T-cell (primary cell): Measurements from ENCODE around the gene EPB41L4B. TPM values are rescaled to one million over a fixed set of nuclear protein-coding genes. Genes with fewer than 3 reads are reported as not detected.

Source experiments
- ATAC-seq, 4 experiments: fragments of 200-7000 bp in 3 of 4; fragments of 150-1000 bp in 1 of 4; cut with Tn5 transposase; replicated peaks in 1 of 4; 1 replicate in 3 of 4; 2 replicates in 1 of 4; pipeline ENCODE4 v1.10.0; 2021; ENCODE audit warnings: moderate library complexity in 3 of 4, mild to moderate bottlenecking in 2 of 4, moderate number of reproducible peaks in 1 of 4
- CTCF ChIA-PET, 2 donors: fragments of 300-600 bp; sonication (Branson Sonifier 250); formaldehyde crosslinking; loops; one replicate each; lab custom pipeline; 2022; ENCODE audit warnings: antibody characterized with exemption in 2 of 2; lab: Charles Lee
- POLR2A ChIA-PET, 2 donors: fragments of 300-600 bp; sonication (Branson Sonifier 250); formaldehyde crosslinking; loops; one replicate each; lab custom pipeline; 2022; ENCODE audit warnings: antibody characterized with exemption in 2 of 2; lab: Charles Lee
- DNase-seq, 35 experiments: peaks; one replicate each; pipeline versions ENCODE4 v3.0.0 to v3.0.0-alpha.2; 2013 to 2023
- H3K27ac ChIP-seq: one replicate; pipeline ENCODE4 v1.5.1; 2013; ENCODE audit warnings: low read length
- H3K27me3 ChIP-seq, 2 experiments: replicated peaks in 1 of 2; 1 replicate in 1 of 2; 2 replicates in 1 of 2; pipeline versions ENCODE4 v1.6.1 to v1.7.0; 2013; ENCODE audit warnings: low read length in 1 of 2, mixed read lengths in 1 of 2; ENCODE audit not compliant: control insufficient read depth in 2 of 2, insufficient read depth in 2 of 2; ENCODE audit errors: extremely low read depth in 1 of 2
- H3K36me3 ChIP-seq, 2 donors: 1 replicate in 1 of 2; 2 replicates in 1 of 2; pipeline versions ENCODE4 v1.6.1 to v1.7.0; 2013; ENCODE audit warnings: low read length in 1 of 2; ENCODE audit not compliant: control insufficient read depth in 2 of 2, insufficient read depth in 1 of 2; ENCODE audit errors: extremely low read depth in 1 of 2
- H3K4me1 ChIP-seq, 2 experiments: 1 replicate in 1 of 2; 2 replicates in 1 of 2; pipeline versions ENCODE4 v1.6.1 to v1.7.0; 2013; ENCODE audit warnings: low read length in 2 of 2, mixed read lengths in 1 of 2; ENCODE audit not compliant: insufficient read depth in 2 of 2, control insufficient read depth in 1 of 2; ENCODE audit errors: extremely low read depth in 1 of 2
- H3K4me3 ChIP-seq, 2 donors: 1 replicate in 1 of 2; 2 replicates in 1 of 2; pipeline versions ENCODE4 v1.5.1 to v1.7.0; 2013; ENCODE audit warnings: mild to moderate bottlenecking in 2 of 2, low read length in 1 of 2, moderate library complexity in 1 of 2; ENCODE audit not compliant: control insufficient read depth in 1 of 2; ENCODE audit errors: extremely low read depth in 1 of 2
- H3K9me3 ChIP-seq: 2 replicates; pipeline ENCODE4 v1.7.0; 2013
- H3K27ac Mint-ChIP-seq, 2 donors: one replicate each; pipeline ENCODE4 v1.8.0; 2020 to 2021; ENCODE audit warnings: mild to moderate bottlenecking in 2 of 2, mixed read lengths in 2 of 2
- H3K27me3 Mint-ChIP-seq, 2 donors: one replicate each; pipeline ENCODE4 v1.8.0; 2021 to 2022; ENCODE audit warnings: mixed read lengths in 2 of 2
- H3K36me3 Mint-ChIP-seq: one replicate; pipeline ENCODE4 v1.8.0; 2021; ENCODE audit warnings: mixed read lengths
- H3K4me1 Mint-ChIP-seq, 3 donors: one replicate each; pipeline ENCODE4 v1.8.0; 2020 to 2022; ENCODE audit warnings: mixed read lengths in 3 of 3, mild to moderate bottlenecking in 1 of 3
- H3K4me3 Mint-ChIP-seq, 3 donors: one replicate each; pipeline ENCODE4 v1.8.0; 2020 to 2022; ENCODE audit warnings: mild to moderate bottlenecking in 3 of 3, mixed read lengths in 3 of 3, moderate library complexity in 3 of 3
- H3K9me3 Mint-ChIP-seq, 3 donors: one replicate each; pipeline ENCODE4 v1.8.0; 2020 to 2022; ENCODE audit warnings: mixed read lengths in 3 of 3
- WGBS: methylation state at CpG from one replicate; pipeline ENCODE4 v1.1.5; 2013; ENCODE audit warnings: missing lambda C conversion rate; ENCODE audit not compliant: insufficient coverage; 5-methylcytosine and 5-hydroxymethylcytosine counted together
- total RNA-seq, 35 experiments: library from RNA in 6 of 35; stranded (reverse) in 6 of 35; fragments of 120-200 nt in 1 of 35; gene quantifications; one replicate each; pipeline versions ENCODE4 v1.2.1 to v1.2.4 and lab custom pipeline; 2013 to 2026

Gene EPB41L4B
- total RNA-seq, 5 donors from 2014 or later (not counting 1 experiment from before 2014, with no cell fraction given): 0.16 to 0.26 (median 0.16) TPM; not detected in 2

- WGBS: 81% methylated on average over 8 of the region's 9 CpGs
- ChIA-PET POLR2A (no interaction called here), CTCF (no interaction called here)
- peaks cover 12 to 18% (median 13%) of the 10 kb centered on the region in 3 donors for H3K4me1 Mint-ChIP-seq
- Histone ChIP-seq H3K9me3 (no peaks in the 10 kb centered on the region), H3K27ac (no peak overlapping the region), H3K27me3 (peaks cover 0 to 10% of the 10 kb centered on the region in 2 experiments), H3K36me3 (no peaks in the 10 kb centered on the region), H3K4me1 (peaks cover 6 to 13% of the 10 kb centered on the region in 2 experiments), H3K4me3 (no peak overlapping the region)
- no peak overlapping the region for H3K4me3 Mint-ChIP-seq
- H3K36me3 Mint-ChIP-seq: no peaks in the 10 kb centered on the region
- ATAC-seq (no peak), DNase-seq (no peak)
- no peaks in the 10 kb centered on the region for H3K27me3 Mint-ChIP-seq
- H3K27ac Mint-ChIP-seq: no peak overlapping the region
- H3K9me3 Mint-ChIP-seq: no peaks in the 10 kb centered on the region
Observed at GRCh38 chr9:109179801-109180523, 140.9 kb downstream of the EPB41L4B start.

- H3K36me3 ChIP-seq: no peaks in the 10 kb centered on the region
- WGBS: no CpG with 5 or more reads among the region's 2 CpGs
- peaks cover 11 to 17% (median 12%) of the 10 kb centered on the region in 3 donors for H3K4me1 Mint-ChIP-seq
- peaks cover 0 to 7% of the 10 kb centered on the region in 2 experiments for H3K27me3 ChIP-seq
- no peaks in the 10 kb centered on the region for H3K9me3 Mint-ChIP-seq
- DNase-seq (no peak), ATAC-seq (no peak)
- CTCF ChIA-PET: no interaction called here
- H3K27ac Mint-ChIP-seq: no peak overlapping the region
- no peak overlapping the region for H3K27ac ChIP-seq
- H3K36me3 Mint-ChIP-seq: no peaks in the 10 kb centered on the region
- no peak overlapping the region for H3K4me3 ChIP-seq
- POLR2A ChIA-PET: no interaction called here
- H3K27me3 Mint-ChIP-seq: peaks cover 2 to 5% of the 10 kb centered on the region in 2 donors
- H3K9me3 ChIP-seq: no peaks in the 10 kb centered on the region
- no peak overlapping the region for H3K4me3 Mint-ChIP-seq
- peaks cover 6 to 13% of the 10 kb centered on the region in 2 experiments for H3K4me1 ChIP-seq
Observed at GRCh38 chr9:109176963-109177362, 143.9 kb downstream of the EPB41L4B start.

- DNase-seq: no peak
- no peak overlapping the region for H3K27ac Mint-ChIP-seq
- no peaks in the 10 kb centered on the region for H3K9me3 ChIP-seq
- H3K4me3 Mint-ChIP-seq: no peak overlapping the region
- POLR2A ChIA-PET: no interaction called here
- no peaks in the 10 kb centered on the region for H3K36me3 ChIP-seq
- H3K4me1 Mint-ChIP-seq: peaks cover 8 to 12% (median 9%) of the 10 kb centered on the region in 3 donors
- ATAC-seq: no peak
- H3K27me3 ChIP-seq: peaks cover 0 to 7% of the 10 kb centered on the region in 2 experiments
- H3K9me3 Mint-ChIP-seq: no peaks in the 10 kb centered on the region
- H3K4me1 ChIP-seq: peaks cover 4 to 12% of the 10 kb centered on the region in 2 experiments
- peaks cover 6 to 7% of the 10 kb centered on the region in 2 donors for H3K27me3 Mint-ChIP-seq
- 80% methylated on average over 1 of the region's 8 CpGs for WGBS
- no peak overlapping the region for H3K27ac ChIP-seq
- no peaks in the 10 kb centered on the region for H3K36me3 Mint-ChIP-seq
- CTCF ChIA-PET: no interaction called here
- no peak overlapping the region for H3K4me3 ChIP-seq
Observed at GRCh38 chr9:109176386-109176785, 144.5 kb downstream of the EPB41L4B start.

- POLR2A ChIA-PET: no interaction called here
- no peaks in the 10 kb centered on the region for H3K36me3 ChIP-seq
- peaks cover 32 to 33% of the 10 kb centered on the region in 2 donors for H3K27me3 Mint-ChIP-seq
- no peaks in the 10 kb centered on the region for H3K36me3 Mint-ChIP-seq
- H3K4me3 Mint-ChIP-seq: no peak overlapping the region
- no peaks in the 10 kb centered on the region for H3K9me3 Mint-ChIP-seq
- no peaks in the 10 kb centered on the region for H3K9me3 ChIP-seq
- DNase-seq (no peak), ATAC-seq (no peak)
- H3K27ac Mint-ChIP-seq: no peak overlapping the region
- no peak overlapping the region for H3K4me3 ChIP-seq
- H3K27ac ChIP-seq: no peak overlapping the region
- H3K4me1 Mint-ChIP-seq: no peaks in the 10 kb centered on the region
- CTCF ChIA-PET: no interaction called here
- H3K27me3 ChIP-seq: peaks cover 0 to 7% of the 10 kb centered on the region in 2 experiments
- H3K4me1 ChIP-seq: no peaks in the 10 kb centered on the region
- WGBS: no CpG with 5 or more reads among the region's 1 CpG
Observed at GRCh38 chr9:109172935-109173334, 147.9 kb downstream of the EPB41L4B start.

GRCh38 chr9:109171926-109172325 lies 148.9 kb downstream of the EPB41L4B start:
- Histone ChIP-seq H3K4me3 (no peak overlapping the region), H3K27me3 (peaks cover 0 to 15% of the 10 kb centered on the region in 2 experiments), H3K9me3 (no peaks in the 10 kb centered on the region), H3K36me3 (no peaks in the 10 kb centered on the region), H3K4me1 (peaks cover 0 to 2% of the 10 kb centered on the region in 2 experiments), H3K27ac (no peak overlapping the region)
- H3K27ac Mint-ChIP-seq: no peak overlapping the region
- H3K4me1 Mint-ChIP-seq: peaks cover 2 to 5% (median 4%) of the 10 kb centered on the region in 3 donors
- no peak overlapping the region for H3K4me3 Mint-ChIP-seq
- H3K27me3 Mint-ChIP-seq: peaks cover 36 to 41% of the 10 kb centered on the region in 2 donors
- 52% methylated on average over 3 of the region's 3 CpGs for WGBS
- ATAC-seq (no peak), DNase-seq (no peak)
- no peaks in the 10 kb centered on the region for H3K9me3 Mint-ChIP-seq
- ChIA-PET POLR2A (no interaction called here), CTCF (no interaction called here)
- H3K36me3 Mint-ChIP-seq: no peaks in the 10 kb centered on the region

GRCh38 chr9:109168170-109168569 lies 152.7 kb downstream of the EPB41L4B start:
- Histone ChIP-seq H3K4me1 (peaks cover 0 to 2% of the 10 kb centered on the region in 2 experiments), H3K4me3 (no peak overlapping the region), H3K9me3 (no peaks in the 10 kb centered on the region), H3K27ac (no peak overlapping the region), H3K27me3 (peaks cover 4 to 30% of the 10 kb centered on the region in 2 experiments), H3K36me3 (no peaks in the 10 kb centered on the region)
- ATAC-seq (no peak), DNase-seq (no peak)
- H3K9me3 Mint-ChIP-seq: peaks cover 0 to 7% (median 0%) of the 10 kb centered on the region in 3 donors
- POLR2A ChIA-PET: no interaction called here
- peak overlapping the region in 1 of 3 donors; percentile 75 for H3K4me3 Mint-ChIP-seq
- peaks cover 60 to 68% of the 10 kb centered on the region in 2 donors for H3K27me3 Mint-ChIP-seq
- H3K4me1 Mint-ChIP-seq: peaks cover 2 to 5% (median 4%) of the 10 kb centered on the region in 3 donors
- CTCF ChIA-PET: no interaction called here
- no peaks in the 10 kb centered on the region for H3K36me3 Mint-ChIP-seq
- H3K27ac Mint-ChIP-seq: no peak overlapping the region
